Mesothelial cell of epicardium (in vitro differentiated cells): Measurements from ENCODE around the gene OR51F2. TPM values are rescaled to one million over a fixed set of nuclear protein-coding genes. Genes with fewer than 3 reads are reported as not detected.

Experiments
- DNase-seq, 2 experiments: peaks; one replicate each; pipeline ENCODE4 v3.0.0; 2021; ENCODE audit warnings: low spot score in 2 of 2; ENCODE audit not compliant: unreplicated experiment in 2 of 2
- H3K27ac Mint-ChIP-seq: 2 replicates; pipeline ENCODE4 v1.8.0; 2021; ENCODE audit warnings: mixed read lengths
- H3K27me3 Mint-ChIP-seq: 2 replicates; pipeline ENCODE4 v1.8.0; 2021; ENCODE audit warnings: low read depth, mixed read lengths
- H3K36me3 Mint-ChIP-seq: 2 replicates; pipeline ENCODE4 v1.8.0; 2021; ENCODE audit warnings: mixed read lengths
- H3K4me1 Mint-ChIP-seq: 2 replicates; pipeline ENCODE4 v1.8.0; 2021; ENCODE audit warnings: mixed read lengths
- H3K4me3 Mint-ChIP-seq: 2 replicates; pipeline ENCODE4 v1.8.0; 2021; ENCODE audit warnings: mild to moderate bottlenecking, moderate library complexity, mixed read lengths
- H3K9me3 Mint-ChIP-seq: 2 replicates; pipeline ENCODE4 v1.8.0; 2021; ENCODE audit warnings: mixed read lengths
- CTCF ChIP-seq: fragments of 200-600 bp; sonication (generic); IDR thresholded peaks from one replicate; pipeline ENCODE4 v1.5.0; 2021; ENCODE audit warnings: antibody characterized with exemption; ENCODE audit not compliant: unreplicated experiment
- total RNA-seq: library from RNA; stranded (reverse); gene quantifications from 3 replicates; pipeline ENCODE4 v1.2.1, GENCODE V29; 2021

Gene OR51F2
- total RNA-seq, 1 donor from 2014 or later: not detected

GRCh38 chr11:4865855-4866254, 44.7 kb downstream of the OR51F2 start:
- no peaks in the 10 kb centered on the region for H3K36me3 Mint-ChIP-seq
- no peak overlapping the region for H3K27ac Mint-ChIP-seq

More at GRCh38 chr11:4865855-4866254, 44.7 kb downstream of the OR51F2 start:
- H3K27me3 Mint-ChIP-seq: no peaks in the 10 kb centered on the region
- DNase-seq: no peak
- no peak for TF ChIP-seq CTCF
- no peak overlapping the region for H3K4me3 Mint-ChIP-seq
- H3K4me1 Mint-ChIP-seq: no peaks in the 10 kb centered on the region
- H3K9me3 Mint-ChIP-seq: peaks cover 14% of the 10 kb centered on the region

Other genes starting within 250 kb of the OR51F2 start
- gene OR52I2, start 239.6 kb upstream of the OR51F2 start, total RNA-seq: not detected in 3 replicates
- not detected in 3 replicates for gene OR52I1, start 227.3 kb upstream of the OR51F2 start, total RNA-seq
- gene TRIM68, start 213.1 kb upstream of the OR51F2 start, total RNA-seq: 20.2 to 23.3 TPM (median 21.4 TPM) in 3 replicates
- not detected in 3 replicates for gene OR51D1, start 183.8 kb upstream of the OR51F2 start, total RNA-seq
- gene OR51E1, start 177.3 kb upstream of the OR51F2 start, total RNA-seq: not detected in 3 replicates
- gene OR51E2, start 123.5 kb upstream of the OR51F2 start, total RNA-seq: 0.11 TPM in 1 of 3 replicates, not detected in the others
- gene MMP26, start 116.5 kb upstream of the OR51F2 start, total RNA-seq: not detected in 3 replicates
- not detected in 3 replicates for gene OR51F1, start 51.4 kb upstream of the OR51F2 start, total RNA-seq
- gene OR52R1, start 16.9 kb upstream of the OR51F2 start, total RNA-seq: not detected in 3 replicates
- not detected in 3 replicates for gene OR51S1, start 27.9 kb downstream of the OR51F2 start, total RNA-seq
- gene OR51T1, start 60.6 kb downstream of the OR51F2 start, total RNA-seq: not detected in 3 replicates
- not detected in 3 replicates for gene OR51A7, start 82.5 kb downstream of the OR51F2 start, total RNA-seq
- gene OR51G2, start 98.0 kb downstream of the OR51F2 start, total RNA-seq: not detected in 3 replicates
- gene OR51G1, start 103.0 kb downstream of the OR51F2 start, total RNA-seq: not detected in 3 replicates
- gene OR51A4, start 126.3 kb downstream of the OR51F2 start, total RNA-seq: not detected in 3 replicates
- not detected in 3 replicates for gene OR51A2, start 134.4 kb downstream of the OR51F2 start, total RNA-seq
- not detected in 3 replicates for gene OR51L1, start 173.5 kb downstream of the OR51F2 start, total RNA-seq
- gene OR52J3, start 225.2 kb downstream of the OR51F2 start, total RNA-seq: not detected in 3 replicates
- not detected in 3 replicates for gene OR52E2, start 238.3 kb downstream of the OR51F2 start, total RNA-seq
- not detected in 3 replicates for gene OR52E1, start 248.3 kb downstream of the OR51F2 start, total RNA-seq